Adrenal gland (tissue), 5 donors: ENCODE data around the gene CSHL1.

Experiments
- POLR2A ChIP-seq, 2 donors: fragments of 450-650 bp; IDR thresholded peaks; one replicate each; pipeline ENCODE4 v1.6.1; 2017; ENCODE audit warnings: antibody characterized with exemption in 2 of 2, mild to moderate bottlenecking in 2 of 2, moderate library complexity in 1 of 2
- TF ChIP-seq, protein P1 (sequence below), 6 experiments: fragments of 450-650 bp in 4 of 6; fragments of 200-600 bp in 2 of 6; sonication (generic) in 1 of 6; IDR thresholded peaks; 1 replicate in 5 of 6; 2 replicates in 1 of 6; pipeline versions ENCODE4 v1.5.1 to v1.8.0; 2016 to 2021; ENCODE audit warnings: antibody characterized with exemption in 6 of 6, mild to moderate bottlenecking in 2 of 6, moderate library complexity in 1 of 6
- donor health status: DM: no; HTN: no; CAD: no.

DNA sequence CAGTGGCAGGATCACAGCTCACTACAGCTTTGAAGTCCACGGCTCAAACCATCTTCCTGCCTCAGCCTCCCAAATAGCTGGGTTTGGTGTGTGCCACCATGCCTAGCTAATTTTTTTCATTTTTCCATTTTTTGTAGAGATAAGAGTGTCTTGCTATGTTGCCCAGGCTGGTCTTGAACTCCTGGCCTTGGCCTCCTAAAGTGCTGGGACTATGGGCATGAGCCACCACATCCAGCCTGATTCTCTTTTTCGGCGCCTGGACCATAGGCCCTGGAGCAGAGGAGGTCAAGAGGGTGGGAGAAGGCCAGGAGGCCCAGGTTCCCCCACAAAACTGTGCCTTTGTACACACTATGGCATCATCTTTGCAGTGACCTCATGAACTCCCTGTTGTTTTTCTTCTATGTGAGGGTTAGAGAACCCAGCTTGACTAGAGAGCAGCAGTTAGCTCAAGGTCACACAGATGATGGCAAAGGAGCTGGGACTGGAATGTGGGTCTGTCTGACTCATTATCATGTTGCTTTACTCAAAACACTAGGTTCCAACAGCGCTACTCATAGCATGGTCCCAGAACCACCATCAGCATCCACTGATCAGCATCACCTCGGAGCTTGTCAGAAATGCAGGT lies 45.4 kb upstream of the CSHL1 start:
- TF ChIP-seq, protein P1, sequence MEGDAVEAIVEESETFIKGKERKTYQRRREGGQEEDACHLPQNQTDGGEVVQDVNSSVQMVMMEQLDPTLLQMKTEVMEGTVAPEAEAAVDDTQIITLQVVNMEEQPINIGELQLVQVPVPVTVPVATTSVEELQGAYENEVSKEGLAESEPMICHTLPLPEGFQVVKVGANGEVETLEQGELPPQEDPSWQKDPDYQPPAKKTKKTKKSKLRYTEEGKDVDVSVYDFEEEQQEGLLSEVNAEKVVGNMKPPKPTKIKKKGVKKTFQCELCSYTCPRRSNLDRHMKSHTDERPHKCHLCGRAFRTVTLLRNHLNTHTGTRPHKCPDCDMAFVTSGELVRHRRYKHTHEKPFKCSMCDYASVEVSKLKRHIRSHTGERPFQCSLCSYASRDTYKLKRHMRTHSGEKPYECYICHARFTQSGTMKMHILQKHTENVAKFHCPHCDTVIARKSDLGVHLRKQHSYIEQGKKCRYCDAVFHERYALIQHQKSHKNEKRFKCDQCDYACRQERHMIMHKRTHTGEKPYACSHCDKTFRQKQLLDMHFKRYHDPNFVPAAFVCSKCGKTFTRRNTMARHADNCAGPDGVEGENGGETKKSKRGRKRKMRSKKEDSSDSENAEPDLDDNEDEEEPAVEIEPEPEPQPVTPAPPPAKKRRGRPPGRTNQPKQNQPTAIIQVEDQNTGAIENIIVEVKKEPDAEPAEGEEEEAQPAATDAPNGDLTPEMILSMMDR (IDR thresholded peaks at IDR 0.05) = no peak
- no peak for TF ChIP-seq POLR2A (IDR thresholded peaks at IDR 0.05)
